HG03108 (cell line): ENCODE results near the gene TGIF1.
"Not testable (repeated sequence)": the region's sequence is repeated elsewhere in the genome, so short reads cannot be mapped to it uniquely, and the experiment has no call there.

ENCODE experiments used
- ATAC-seq: cut with Tn5 transposase; IDR thresholded peaks from one replicate; pipeline ENCODE4 v1.9.1; 2021; ENCODE audit warnings: moderate library complexity; ENCODE audit not compliant: unreplicated experiment

TGIF1 gene

DNA sequence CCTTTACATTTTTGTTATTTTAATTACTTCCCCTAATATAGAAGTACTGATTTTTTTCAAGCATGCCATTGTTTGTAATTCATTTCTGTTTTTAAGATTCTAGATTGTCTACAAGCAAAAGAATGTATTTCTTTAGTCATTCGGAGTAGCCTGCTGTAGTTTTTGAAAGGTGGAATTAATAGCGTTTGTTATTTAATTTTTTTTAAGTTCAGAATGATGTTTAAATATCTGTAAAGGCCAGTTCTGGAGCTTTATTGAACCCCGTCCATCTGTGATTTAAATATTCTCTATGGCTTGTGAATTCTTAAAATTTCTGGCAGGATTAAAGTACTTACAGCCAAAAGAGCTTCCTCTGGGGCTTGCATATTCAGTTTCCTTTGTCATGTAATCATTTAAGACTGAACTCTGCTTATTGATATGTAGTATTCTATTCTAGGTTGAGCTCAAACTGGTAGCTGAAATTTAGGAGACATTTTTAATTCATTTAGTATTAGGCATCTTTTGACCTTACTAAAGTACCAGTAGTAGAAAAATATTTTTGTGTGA, 5.2 kb downstream of the TGIF1 start:
- ATAC-seq = no peak

DNA sequence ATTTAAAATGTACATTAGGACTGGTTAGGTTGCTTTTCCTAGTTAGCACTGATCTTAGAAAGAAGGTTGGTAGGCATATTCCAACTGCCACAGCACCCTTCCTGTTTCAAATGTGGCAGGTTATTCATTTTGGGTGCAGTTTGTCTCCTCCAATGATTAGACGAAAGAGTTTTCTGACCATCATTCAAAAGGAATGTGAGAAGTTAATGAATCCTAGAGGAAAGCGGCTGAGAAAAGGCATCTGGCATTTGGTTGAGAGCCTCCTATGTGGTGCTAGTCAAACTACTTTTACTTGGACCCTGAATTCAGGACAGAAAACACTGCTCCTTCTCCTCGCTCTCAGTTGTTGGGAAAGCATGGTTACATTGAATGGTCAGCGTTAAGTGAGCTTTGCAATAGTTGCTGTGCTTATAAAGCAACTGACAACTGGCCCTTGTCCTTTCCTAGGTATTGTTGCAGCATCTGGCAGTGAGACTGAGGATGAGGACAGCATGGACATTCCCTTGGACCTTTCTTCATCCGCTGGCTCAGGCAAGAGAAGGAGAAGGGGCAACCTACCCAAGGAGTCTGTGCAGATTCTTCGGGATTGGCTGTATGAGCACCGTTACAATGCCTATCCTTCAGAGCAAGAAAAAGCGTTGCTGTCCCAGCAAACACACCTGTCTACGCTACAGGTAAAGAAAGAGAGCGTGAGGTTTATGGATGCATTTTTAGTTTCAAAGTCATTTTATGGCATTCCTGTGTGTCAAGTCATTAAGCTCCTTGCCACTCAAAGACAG, 6.1 kb downstream of the TGIF1 start:
- no peak for ATAC-seq

DNA sequence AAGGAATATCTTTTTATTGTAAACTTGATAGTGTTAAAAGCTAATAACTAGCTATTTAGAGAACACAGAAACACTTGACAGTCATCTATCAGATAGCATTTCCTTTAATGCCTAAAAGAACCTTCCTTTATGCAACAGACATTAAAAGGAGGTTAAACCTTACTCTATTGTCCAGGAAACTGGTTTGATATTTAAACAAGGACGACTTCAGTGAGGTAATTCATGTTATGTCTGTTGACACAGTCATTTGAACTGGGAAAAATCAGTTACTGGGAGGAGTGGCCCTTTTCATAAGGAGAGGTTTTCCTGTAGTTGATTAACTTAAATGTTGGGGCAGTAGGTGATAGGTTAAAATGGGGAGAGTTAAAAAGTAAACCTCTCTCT, 6.7 kb downstream of the TGIF1 start:
- ATAC-seq = no peak

DNA sequence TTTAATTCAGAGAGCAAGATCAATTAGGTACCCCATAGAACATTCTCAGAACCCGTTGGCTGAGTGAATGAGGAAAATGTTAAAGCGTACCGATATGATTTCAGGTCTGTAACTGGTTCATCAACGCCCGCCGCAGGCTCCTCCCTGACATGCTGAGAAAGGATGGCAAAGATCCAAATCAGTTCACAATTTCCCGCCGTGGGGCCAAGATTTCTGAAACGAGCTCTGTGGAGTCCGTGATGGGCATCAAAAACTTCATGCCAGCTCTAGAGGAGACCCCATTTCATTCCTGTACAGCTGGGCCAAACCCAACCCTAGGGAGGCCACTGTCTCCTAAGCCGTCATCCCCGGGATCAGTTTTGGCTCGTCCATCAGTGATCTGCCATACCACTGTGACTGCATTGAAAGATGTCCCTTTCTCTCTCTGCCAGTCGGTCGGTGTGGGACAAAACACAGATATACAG, 7.3 kb downstream of the TGIF1 start:
- ATAC-seq = no peak

DNA sequence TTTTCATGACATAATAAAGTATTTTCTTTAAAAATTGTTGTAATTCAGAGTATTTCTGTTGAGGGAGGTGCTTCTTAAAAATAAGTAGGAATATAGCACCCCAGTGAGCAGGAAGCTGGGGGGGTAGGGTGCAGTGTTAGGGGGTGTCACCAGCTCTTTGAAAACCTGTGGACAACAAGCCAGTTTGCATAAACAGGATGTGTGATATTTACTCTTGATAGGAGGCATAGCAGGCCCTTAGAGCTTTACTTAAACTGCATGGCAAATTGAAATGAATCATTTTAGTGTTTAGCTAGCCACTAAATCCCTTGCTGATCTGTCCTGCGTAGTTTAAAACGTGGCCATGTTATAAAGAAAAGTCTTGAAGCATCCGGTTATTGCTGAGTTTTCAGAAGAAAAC, 8.4 kb downstream of the TGIF1 start:
- no peak for ATAC-seq

DNA sequence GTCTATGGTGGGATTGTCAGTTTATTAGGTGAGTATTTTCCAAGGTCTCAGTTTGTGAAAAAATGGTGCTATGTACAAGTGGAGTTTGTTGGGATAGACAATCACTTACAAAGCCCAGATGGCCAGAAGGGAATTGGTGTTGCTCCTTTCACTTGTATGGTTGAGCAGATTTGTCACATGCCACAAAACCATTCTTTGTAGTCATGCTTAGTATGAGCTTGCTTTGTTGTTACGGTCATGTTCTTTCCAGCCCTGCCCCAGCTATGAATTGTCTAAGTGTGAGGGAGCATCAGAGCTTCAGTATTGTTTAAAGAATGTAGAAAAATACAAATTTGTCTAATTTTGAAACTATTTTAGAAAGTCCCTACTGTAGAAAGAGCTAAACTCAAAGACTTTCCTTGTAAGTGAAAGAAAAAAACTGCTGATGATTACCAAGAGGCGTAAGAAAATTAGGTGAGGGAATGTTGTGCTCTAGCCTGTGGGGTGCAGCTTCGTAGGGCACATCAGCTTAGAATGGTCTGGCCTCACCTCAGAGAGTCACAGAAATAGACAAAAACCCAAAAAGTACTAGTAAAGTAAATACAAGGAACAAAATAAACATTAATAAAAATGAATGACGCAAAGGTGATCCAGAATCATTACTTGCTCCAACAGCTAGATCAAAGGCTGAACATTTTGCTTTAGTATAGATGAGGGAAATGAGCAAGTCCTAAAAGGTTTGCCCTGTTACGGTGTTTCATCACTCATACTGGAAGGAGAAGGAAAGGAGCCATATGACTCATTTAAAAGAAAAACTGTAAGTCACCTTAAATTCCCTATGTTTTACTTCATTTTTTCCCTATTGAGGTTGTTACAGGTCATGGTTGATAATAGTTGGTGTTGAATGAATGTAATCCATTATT, 9.2 kb downstream of the TGIF1 start:
- no peak for ATAC-seq

DNA sequence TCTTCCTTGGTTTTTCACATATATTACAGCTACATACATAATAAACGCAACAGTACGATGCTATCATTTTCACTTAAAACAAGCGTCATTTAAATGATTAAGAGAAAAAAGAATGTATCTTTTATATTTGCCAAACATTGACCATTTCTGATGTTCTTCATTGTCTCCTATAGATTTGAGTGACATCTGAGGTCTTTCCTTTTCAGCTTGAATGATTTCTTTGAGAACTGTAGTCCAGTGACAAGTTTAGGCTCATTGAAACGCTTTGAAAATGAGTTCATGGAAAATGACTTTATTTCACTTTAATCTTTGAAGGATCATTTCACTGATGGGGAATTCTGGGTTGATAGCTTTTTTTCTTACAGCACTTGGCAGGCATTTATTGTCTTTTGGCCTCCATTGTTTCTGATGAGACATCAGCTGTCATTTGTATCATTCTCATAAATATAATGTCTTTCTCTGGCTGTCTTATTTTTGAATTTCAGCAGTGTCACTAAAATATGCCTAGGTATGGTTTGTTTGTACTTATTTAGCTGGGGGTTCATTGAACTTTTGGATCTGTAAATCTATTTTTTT, 10.9 kb downstream of the TGIF1 start:
- no peak for ATAC-seq

DNA sequence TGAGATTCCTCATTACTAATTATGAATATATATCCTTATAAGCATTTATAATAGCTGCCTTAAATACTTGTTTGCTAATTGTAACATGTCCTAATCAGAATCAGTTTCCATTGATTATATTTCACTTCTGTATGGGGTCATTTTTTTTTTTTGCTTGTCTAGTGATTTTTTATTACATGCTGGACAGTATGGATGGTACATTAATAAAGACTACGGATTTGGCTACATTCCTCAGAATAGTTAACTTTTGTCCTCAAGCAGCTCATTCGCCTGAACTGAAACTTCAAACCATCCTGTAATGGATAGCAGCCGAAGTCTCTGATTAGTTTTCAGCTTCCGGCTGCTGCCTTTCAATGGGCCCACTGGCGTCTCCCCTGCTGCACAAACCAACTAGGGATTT, 11.7 kb downstream of the TGIF1 start:
- ATAC-seq = no peak

DNA sequence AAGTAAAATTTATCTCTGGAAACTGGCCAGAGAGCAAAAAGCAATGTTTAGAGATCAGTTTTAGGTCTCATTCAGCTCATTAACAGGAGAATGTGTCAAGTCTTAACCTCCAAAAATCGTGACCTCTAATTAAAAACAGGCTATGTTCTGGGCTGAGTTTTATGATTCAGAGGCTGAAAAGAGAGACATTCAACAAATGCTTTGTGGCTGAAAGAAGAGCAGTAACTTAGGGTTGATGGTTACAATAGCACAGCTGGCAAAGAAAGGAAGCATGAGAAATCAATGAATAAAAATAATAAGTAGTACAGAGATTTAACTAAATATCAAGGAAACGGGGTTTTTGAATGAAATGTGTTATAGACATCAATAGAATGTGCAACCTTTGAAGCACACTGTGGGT, 13.1 kb downstream of the TGIF1 start:
- no peak for ATAC-seq

DNA sequence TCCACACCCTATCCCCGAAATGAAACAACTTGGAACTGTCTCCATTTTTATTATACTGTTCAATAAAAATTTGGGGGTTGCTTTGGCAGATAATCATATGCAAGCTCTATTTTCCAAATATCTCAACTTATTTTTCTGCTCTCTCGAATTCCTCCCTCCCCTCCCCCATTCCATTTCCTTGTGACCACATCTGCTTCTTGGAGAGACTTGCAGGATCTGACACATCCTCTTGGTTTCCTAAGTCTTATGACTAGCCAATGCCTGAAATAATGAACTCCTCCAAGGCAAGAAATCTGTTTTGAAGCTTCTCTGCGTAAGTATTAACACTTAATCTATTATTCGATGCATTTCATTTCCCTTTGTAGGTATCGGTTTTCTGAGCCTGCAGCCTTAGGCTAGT, 16.1 kb downstream of the TGIF1 start:
- no peak for ATAC-seq

DNA sequence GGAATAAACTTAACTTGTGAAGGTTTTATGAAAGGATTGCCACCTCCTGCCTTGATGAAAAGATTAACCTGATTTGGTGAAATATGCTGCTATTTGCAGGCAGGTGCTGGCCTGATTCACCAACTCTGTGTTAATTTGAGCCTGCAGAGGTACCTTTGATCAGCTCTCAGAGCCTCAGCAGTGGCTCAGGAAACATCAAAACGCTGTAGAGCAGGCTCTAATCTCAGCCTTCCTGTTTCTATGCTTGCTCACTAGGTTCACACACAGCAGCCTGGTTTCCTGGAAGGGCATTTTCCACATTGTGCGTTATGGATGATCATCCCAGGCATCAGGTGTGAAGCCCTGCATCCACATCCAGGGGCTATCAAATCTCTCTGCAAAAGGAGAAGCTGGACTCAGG, 16.9 kb downstream of the TGIF1 start:
- ATAC-seq = no peak

DNA sequence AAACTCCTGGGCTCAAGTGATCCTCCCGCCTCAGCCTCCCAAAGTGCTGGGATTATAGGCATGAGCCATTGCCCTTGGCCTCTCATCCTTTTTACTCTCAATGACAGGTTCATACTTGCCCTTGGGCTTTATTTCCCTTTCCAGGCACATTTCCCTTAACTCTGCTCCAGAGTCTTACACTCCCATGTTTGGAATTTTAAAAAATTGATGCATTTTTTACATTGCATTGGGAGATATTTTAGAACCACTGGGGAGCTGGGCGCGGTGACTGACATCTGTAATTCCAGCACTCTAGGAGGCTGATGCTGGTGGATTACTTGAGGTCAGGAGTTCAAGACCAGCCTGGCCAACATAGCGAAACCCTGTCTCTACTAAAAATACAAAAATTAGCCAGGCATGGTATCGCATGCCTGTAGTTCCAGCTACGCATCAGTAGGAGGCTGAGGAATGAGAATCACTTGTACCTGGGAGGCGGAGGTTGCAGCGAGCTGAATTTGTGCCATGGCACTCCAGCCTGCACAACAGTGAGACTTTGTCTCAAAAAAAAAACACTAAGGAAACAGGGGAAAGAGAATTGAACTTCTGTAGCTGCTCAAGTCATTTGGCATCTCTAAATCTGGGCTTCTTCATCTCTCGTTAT, 18.2 kb downstream of the TGIF1 start:
- ATAC-seq = no peak

DNA sequence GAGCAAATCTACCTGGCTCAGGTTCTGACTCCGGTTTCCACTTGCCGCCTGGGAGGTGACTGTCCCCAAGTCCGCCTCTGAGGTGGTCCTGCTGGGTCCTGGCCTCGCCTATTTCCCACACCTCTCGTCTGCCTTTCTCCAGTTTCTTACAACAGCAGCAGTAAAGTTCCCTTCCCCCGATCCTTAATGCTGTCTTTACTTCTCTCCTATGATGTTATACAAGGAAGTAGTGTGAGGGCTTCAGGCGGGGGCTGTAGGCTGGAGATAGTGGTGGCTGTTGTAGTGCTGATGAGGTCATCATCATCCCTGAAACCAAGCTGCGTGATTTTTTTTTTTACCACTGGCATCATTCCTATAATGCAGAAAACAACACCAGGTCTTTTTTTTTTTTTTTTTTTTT, 18.9 kb downstream of the TGIF1 start:
- no peak for ATAC-seq

DNA sequence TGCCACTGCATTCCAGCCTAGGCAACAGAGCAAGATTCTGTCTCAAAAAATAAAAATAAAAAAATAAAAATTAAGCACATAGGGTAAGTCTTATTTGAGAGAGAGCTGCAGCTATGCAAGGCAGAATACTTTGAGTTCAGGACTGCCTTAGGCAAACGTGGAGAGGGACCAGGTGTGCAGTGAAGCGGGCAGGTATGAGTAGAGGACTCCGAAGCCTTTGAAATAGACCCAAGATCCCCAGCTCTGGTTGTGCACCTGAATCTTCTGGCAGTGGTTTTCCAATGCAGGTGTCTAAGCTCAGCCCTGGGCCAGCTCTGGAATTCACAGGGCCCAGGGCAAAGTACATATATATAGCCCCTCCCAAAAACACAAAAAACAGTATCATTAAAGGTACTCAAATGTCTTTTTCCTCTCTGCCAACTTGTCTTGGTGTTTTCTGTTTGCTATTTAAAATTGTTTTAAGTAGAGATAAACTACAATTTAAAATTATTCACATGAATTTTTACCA, 21.2 kb downstream of the TGIF1 start:
- ATAC-seq = no peak

DNA sequence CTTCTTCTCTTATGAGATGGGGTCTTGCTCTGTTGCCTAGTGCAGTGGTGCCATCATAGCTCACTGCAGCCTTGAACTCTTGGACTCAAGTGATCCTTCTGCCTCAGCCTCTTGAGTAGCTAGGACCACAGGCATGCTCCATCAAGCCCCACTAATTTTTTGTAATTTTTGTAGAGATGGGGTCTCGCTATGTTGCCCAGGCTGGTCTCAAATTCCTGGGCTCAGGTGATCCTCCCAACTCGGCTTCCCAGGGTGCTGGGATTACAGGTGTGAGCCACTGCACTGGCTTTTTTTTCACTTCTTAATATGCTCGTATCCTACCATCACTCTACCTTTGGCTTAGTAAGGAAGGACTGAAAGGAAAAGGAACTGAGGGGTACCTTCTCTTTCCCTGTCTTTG, 22.1 kb downstream of the TGIF1 start:
- ATAC-seq = not testable (repeated sequence)

DNA sequence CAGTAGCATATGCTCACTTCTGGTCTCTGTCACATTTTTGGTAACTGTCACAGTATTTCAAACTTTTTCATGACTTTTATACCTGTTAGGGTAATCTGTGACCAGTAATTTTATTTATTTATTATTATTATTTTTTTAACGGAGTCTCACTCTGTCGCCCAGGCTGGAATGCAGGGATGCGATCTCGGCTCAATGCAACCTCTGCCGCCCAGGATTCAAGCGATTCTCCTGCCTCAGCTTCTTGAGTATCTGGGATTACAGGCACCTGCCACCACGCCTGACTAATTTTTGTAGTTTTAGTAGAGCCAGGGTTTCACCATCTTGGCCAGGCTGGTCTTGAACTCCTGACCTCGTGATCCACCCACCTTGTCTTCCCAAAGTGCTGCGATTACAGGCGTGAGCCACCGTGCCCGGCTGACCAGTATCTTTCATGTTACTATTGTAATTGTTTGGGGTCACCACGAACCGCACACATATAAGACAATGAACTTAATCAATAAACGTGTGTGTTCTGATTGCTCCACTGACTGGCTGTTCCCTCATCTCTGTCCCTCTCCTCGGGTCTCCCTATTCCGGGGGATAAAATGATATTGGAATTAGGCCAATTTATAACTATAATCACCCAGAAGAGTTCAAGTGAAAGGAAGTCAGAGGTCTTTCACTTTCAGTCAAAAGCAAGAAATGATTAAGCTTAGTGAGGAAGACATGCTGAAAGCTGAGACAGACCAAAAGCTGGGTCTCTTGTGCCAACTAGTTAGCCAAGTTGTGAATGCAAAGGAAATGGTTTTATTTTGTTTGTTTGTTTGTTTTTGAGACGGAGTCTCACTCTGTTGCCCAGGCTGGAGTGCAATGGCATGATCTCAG, 22.9 kb downstream of the TGIF1 start:
- peak; percentile 93 for ATAC-seq

DNA sequence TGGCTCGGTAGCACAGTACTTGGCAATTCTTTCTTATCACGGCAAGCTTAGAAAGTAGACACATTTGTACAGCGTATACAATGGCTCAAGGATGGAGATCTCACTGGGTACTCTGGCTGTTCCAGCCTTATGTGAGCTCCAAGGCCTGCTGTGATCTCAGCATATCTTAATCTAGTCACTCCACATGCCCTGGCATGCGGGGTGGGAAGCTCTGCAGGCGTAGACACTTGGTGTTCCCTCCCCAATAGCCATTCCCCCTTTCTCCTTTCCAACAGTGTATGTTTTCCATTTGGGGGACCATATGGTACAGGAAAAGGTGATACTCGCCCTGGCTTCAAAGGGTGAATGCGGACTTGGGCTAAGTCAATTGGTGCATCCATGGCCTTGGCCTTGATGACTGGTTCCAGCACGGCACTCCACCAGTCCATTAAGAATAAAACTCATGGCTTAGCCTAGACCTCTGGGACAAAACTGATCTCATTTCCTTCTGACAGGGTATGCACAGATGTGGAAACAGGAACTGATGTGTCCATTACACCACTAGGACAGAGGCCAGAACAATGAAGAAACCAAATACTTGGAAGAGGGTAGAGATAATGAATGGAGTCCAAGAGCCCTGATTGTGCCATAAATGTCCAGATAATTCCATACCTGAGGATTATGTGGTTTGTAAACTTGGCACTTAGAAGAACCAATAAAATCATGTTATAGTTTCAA, 28.4 kb downstream of the TGIF1 start:
- no peak for ATAC-seq

DNA sequence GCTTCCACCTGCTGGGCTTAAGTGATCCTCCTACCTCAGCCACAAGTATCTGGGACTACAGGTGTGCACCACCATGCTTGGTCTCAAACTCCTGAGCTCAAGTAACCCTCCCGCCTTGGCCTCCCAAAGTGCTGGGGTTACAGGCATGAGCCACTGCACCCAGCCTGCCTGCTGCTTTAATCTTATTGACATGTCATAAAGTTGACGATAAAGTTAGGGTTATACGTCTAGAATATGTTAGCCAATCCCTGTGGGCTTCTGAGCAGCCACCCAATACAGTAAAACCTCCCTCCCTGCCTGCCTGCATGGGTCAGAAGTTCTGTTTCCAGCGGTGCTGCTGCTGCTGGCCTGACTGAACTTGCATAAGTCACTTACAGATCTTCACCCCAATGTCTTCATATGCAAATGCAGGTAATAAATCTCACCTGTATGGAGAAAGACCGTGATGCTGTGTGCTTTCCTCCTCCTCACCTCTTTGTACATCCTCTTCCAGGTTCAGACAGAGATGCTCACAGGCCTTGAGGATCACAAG, 30.1 kb downstream of the TGIF1 start:
- no peak for ATAC-seq
